Neural cell (in vitro differentiated cells): Measurements from ENCODE around the gene MYO7A. TPM values are rescaled to one million over a fixed set of nuclear protein-coding genes. Genes with fewer than 3 reads are reported as not detected.
A peak's percentile ranks its signal among the peaks of the same experiment; 100 is the strongest.

Experiments used
- H2AFZ ChIP-seq: fragments of 200-600, 300-800 bp; sonication (generic), shearing (Covaris generic); 2 replicates; pipeline ENCODE4 v1.6.0; 2014; ENCODE audit warnings: low read depth, mild to moderate bottlenecking, antibody characterized with exemption, low read length, moderate library complexity
- H3F3A ChIP-seq: fragments of 200-600 bp; shearing (Covaris generic); 2 replicates; pipeline ENCODE4 v1.6.1; 2016; ENCODE audit warnings: mild to moderate bottlenecking, moderate library complexity, mixed read lengths, antibody characterized with exemption, low read length; ENCODE audit not compliant: insufficient read depth, poor library complexity, severe bottlenecking
- H3K27ac ChIP-seq: fragments of 200-600, 300-800 bp; sonication (generic), shearing (Covaris generic); 2 replicates; pipeline ENCODE4 v1.5.1; 2014; ENCODE audit warnings: mild to moderate bottlenecking, low read length, moderate library complexity
- H3K27me3 ChIP-seq: fragments of 300-800, 200-600 bp; sonication (generic), shearing (Covaris generic); 2 replicates; pipeline ENCODE4 v1.6.0; 2014; ENCODE audit warnings: mild to moderate bottlenecking, low read depth, low read length, moderate library complexity; ENCODE audit not compliant: insufficient read depth
- H3K36me3 ChIP-seq: fragments of 300-800, 200-600 bp; sonication (generic), shearing (Covaris generic); 2 replicates; pipeline ENCODE4 v1.5.1; 2014; ENCODE audit warnings: mild to moderate bottlenecking, antibody characterized with exemption, low read length, moderate library complexity; ENCODE audit not compliant: insufficient read depth
- H3K4me2 ChIP-seq: fragments of 300-800, 200-600 bp; sonication (generic), shearing (Covaris generic); 2 replicates; pipeline ENCODE4 v1.6.0; 2014; ENCODE audit warnings: mild to moderate bottlenecking, low read length
- H3K4me3 ChIP-seq: fragments of 300-800, 200-600 bp; sonication (generic), shearing (Covaris generic); 2 replicates; pipeline ENCODE4 v1.5.1; 2014; ENCODE audit warnings: mild to moderate bottlenecking, low read length, moderate library complexity
- H3K79me2 ChIP-seq: fragments of 200-600 bp; shearing (Covaris generic); replicated peaks from 2 replicates; pipeline ENCODE4 v1.6.0; 2014; ENCODE audit warnings: mild to moderate bottlenecking, low read length, moderate library complexity; ENCODE audit not compliant: insufficient read depth
- H3K9ac ChIP-seq: fragments of 300-800, 200-600 bp; sonication (generic), shearing (Covaris generic); 2 replicates; pipeline ENCODE4 v1.6.1; 2016; ENCODE audit warnings: mild to moderate bottlenecking, low read length, mixed read lengths
- H3K9me2 ChIP-seq: fragments of 200-600 bp; shearing (Covaris generic); 2 replicates; pipeline ENCODE4 v1.6.1; 2016; ENCODE audit warnings: mild to moderate bottlenecking, low read length, mixed read lengths; ENCODE audit not compliant: insufficient read depth
- H3K9me3 ChIP-seq: fragments of 200-600, 300-800 bp; sonication (generic), shearing (Covaris generic); 2 replicates; pipeline ENCODE4 v1.6.1; 2016; ENCODE audit warnings: mild to moderate bottlenecking, mixed run types, low read length, moderate library complexity, mixed read lengths
- H4K20me1 ChIP-seq: fragments of 200-600 bp; shearing (Covaris generic); 2 replicates; pipeline ENCODE4 v1.6.1; 2016; ENCODE audit warnings: mild to moderate bottlenecking, mixed run types; ENCODE audit not compliant: insufficient read depth
- EP300 ChIP-seq: fragments of 450-650 bp; conservative IDR thresholded peaks from 2 replicates; pipeline ENCODE4 v1.6.1; 2014; ENCODE audit warnings: antibody characterized with exemption, mild to moderate bottlenecking, moderate library complexity; ENCODE audit not compliant: poor library complexity, severe bottlenecking
- EZH2 ChIP-seq: fragments of 200-600, 300-800 bp; shearing (Covaris generic), sonication (generic); IDR thresholded peaks from 2 replicates; pipeline ENCODE4 v1.6.1; 2014; ENCODE audit warnings: antibody characterized with exemption, low read length, borderline replicate concordance, mild to moderate bottlenecking; ENCODE audit not compliant: insufficient read depth, poor library complexity, severe bottlenecking
- MXI1 ChIP-seq: fragments of 450-650 bp; conservative IDR thresholded peaks from 2 replicates; pipeline ENCODE4 v1.6.1; 2014; ENCODE audit warnings: antibody characterized with exemption, mild to moderate bottlenecking; ENCODE audit not compliant: poor library complexity, severe bottlenecking
- POLR2AphosphoS5 ChIP-seq: IDR thresholded peaks from 2 replicates; pipeline ENCODE4 v1.6.1; 2012
- RAD21 ChIP-seq: fragments of 450-650 bp; conservative IDR thresholded peaks from 2 replicates; pipeline ENCODE4 v1.6.1; 2014; ENCODE audit warnings: antibody characterized with exemption, mild to moderate bottlenecking, moderate library complexity
- SMC3 ChIP-seq: fragments of 450-650 bp; conservative IDR thresholded peaks from 2 replicates; pipeline ENCODE4 v1.6.1; 2014; ENCODE audit warnings: antibody characterized with exemption, mild to moderate bottlenecking, moderate library complexity; ENCODE audit not compliant: poor library complexity
- TAF1 ChIP-seq: IDR thresholded peaks from 2 replicates; pipeline ENCODE4 v1.6.1; 2012; ENCODE audit warnings: low read depth
- polyA plus RNA-seq: library from polyadenylated mRNA; depleted of rRNA; stranded (reverse); fragments of >200 nt; gene quantifications from 2 replicates; pipeline ENCODE4 v1.2.3, GENCODE V29; 2014
- TF ChIP-seq, protein P1 (sequence below): IDR thresholded peaks from 2 replicates; pipeline ENCODE4 v1.6.1; 2012; ENCODE audit warnings: borderline replicate concordance
- TF ChIP-seq, protein P2 (sequence below): fragments of 450-650 bp; IDR thresholded peaks from 2 replicates; pipeline ENCODE4 v1.5.1; 2014; ENCODE audit warnings: antibody characterized with exemption, mild to moderate bottlenecking, moderate library complexity; ENCODE audit not compliant: poor library complexity, severe bottlenecking

MYO7A gene
- polyA plus RNA-seq, 1 donor from 2014 or later: 0.61 TPM

GRCh38 chr11:77115956-77116355 is 12.1 kb upstream of the MYO7A start:
- H3K4me3 ChIP-seq: no peak overlapping the region
- H3K9me3 ChIP-seq: no peaks in the 10 kb centered on the region
- no peak overlapping the region for H3K9ac ChIP-seq
- no peaks in the 10 kb centered on the region for H4K20me1 ChIP-seq
- H3K27ac ChIP-seq: no peak overlapping the region
- H3K9me2 ChIP-seq: no peaks in the 10 kb centered on the region
- H3K79me2 ChIP-seq: no peaks in the 10 kb centered on the region
- no peaks in the 10 kb centered on the region for H3F3A ChIP-seq
- TF ChIP-seq MXI1 (no peak), RAD21 (no peak), POLR2AphosphoS5 (no peak), SMC3 (no peak)
- TF ChIP-seq, protein P1, sequence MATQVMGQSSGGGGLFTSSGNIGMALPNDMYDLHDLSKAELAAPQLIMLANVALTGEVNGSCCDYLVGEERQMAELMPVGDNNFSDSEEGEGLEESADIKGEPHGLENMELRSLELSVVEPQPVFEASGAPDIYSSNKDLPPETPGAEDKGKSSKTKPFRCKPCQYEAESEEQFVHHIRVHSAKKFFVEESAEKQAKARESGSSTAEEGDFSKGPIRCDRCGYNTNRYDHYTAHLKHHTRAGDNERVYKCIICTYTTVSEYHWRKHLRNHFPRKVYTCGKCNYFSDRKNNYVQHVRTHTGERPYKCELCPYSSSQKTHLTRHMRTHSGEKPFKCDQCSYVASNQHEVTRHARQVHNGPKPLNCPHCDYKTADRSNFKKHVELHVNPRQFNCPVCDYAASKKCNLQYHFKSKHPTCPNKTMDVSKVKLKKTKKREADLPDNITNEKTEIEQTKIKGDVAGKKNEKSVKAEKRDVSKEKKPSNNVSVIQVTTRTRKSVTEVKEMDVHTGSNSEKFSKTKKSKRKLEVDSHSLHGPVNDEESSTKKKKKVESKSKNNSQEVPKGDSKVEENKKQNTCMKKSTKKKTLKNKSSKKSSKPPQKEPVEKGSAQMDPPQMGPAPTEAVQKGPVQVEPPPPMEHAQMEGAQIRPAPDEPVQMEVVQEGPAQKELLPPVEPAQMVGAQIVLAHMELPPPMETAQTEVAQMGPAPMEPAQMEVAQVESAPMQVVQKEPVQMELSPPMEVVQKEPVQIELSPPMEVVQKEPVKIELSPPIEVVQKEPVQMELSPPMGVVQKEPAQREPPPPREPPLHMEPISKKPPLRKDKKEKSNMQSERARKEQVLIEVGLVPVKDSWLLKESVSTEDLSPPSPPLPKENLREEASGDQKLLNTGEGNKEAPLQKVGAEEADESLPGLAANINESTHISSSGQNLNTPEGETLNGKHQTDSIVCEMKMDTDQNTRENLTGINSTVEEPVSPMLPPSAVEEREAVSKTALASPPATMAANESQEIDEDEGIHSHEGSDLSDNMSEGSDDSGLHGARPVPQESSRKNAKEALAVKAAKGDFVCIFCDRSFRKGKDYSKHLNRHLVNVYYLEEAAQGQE: no peak
- TF ChIP-seq, protein P2, sequence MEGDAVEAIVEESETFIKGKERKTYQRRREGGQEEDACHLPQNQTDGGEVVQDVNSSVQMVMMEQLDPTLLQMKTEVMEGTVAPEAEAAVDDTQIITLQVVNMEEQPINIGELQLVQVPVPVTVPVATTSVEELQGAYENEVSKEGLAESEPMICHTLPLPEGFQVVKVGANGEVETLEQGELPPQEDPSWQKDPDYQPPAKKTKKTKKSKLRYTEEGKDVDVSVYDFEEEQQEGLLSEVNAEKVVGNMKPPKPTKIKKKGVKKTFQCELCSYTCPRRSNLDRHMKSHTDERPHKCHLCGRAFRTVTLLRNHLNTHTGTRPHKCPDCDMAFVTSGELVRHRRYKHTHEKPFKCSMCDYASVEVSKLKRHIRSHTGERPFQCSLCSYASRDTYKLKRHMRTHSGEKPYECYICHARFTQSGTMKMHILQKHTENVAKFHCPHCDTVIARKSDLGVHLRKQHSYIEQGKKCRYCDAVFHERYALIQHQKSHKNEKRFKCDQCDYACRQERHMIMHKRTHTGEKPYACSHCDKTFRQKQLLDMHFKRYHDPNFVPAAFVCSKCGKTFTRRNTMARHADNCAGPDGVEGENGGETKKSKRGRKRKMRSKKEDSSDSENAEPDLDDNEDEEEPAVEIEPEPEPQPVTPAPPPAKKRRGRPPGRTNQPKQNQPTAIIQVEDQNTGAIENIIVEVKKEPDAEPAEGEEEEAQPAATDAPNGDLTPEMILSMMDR: no peak
- H3K27me3 ChIP-seq: no peaks in the 10 kb centered on the region
- no peak overlapping the region for H3K4me2 ChIP-seq
- no peaks in the 10 kb centered on the region for H3K36me3 ChIP-seq
- H2AFZ ChIP-seq: no peak overlapping the region

- no peak for TF ChIP-seq EZH2
- Histone ChIP-seq H3K36me3 (no peaks in the 10 kb centered on the region), H3K4me2 (no peak overlapping the region), H3K9ac (no peak overlapping the region), H3K79me2 (no peaks in the 10 kb centered on the region), H3K27me3 (no peaks in the 10 kb centered on the region), H3K9me2 (no peaks in the 10 kb centered on the region), H3K4me3 (no peak overlapping the region), H3F3A (no peaks in the 10 kb centered on the region), H4K20me1 (no peaks in the 10 kb centered on the region), H3K9me3 (no peaks in the 10 kb centered on the region), H3K27ac (peak overlapping the region; percentile 16), H2AFZ (no peak overlapping the region)
Observed at GRCh38 chr11:77117492-77117891, 10.6 kb upstream of the MYO7A start.

- Histone ChIP-seq H3K9me3 (no peaks in the 10 kb centered on the region), H3K27ac (peak overlapping the region; percentile 12), H3K27me3 (no peaks in the 10 kb centered on the region), H3K79me2 (no peaks in the 10 kb centered on the region), H3F3A (no peaks in the 10 kb centered on the region), H2AFZ (no peak overlapping the region), H3K4me2 (no peak overlapping the region), H4K20me1 (no peaks in the 10 kb centered on the region), H3K4me3 (no peak overlapping the region), H3K9me2 (no peaks in the 10 kb centered on the region), H3K9ac (peak overlapping the region; percentile 28), H3K36me3 (no peaks in the 10 kb centered on the region)
- TF ChIP-seq TAF1: no peak
- no peak for TF ChIP-seq EZH2
- TF ChIP-seq MXI1: no peak
- no peak for TF ChIP-seq SMC3
- no peak for TF ChIP-seq EP300
- TF ChIP-seq, protein P2: no peak
- no peak for TF ChIP-seq RAD21
- TF ChIP-seq, protein P1: no peak
- TF ChIP-seq POLR2AphosphoS5: no peak
Observed at GRCh38 chr11:77118086-77118485, 10.0 kb upstream of the MYO7A start.
